Measurements from ENCODE around the gene ASAP2. TPM values are rescaled to one million over a fixed set of nuclear protein-coding genes. Genes with fewer than 3 reads are reported as not detected.

Gene ASAP2
- polyA plus RNA-seq, 1 donor (not counting 4 experiments of a cell fraction or from before 2014, with no cell fraction given), result 54.2 TPM

DNA sequence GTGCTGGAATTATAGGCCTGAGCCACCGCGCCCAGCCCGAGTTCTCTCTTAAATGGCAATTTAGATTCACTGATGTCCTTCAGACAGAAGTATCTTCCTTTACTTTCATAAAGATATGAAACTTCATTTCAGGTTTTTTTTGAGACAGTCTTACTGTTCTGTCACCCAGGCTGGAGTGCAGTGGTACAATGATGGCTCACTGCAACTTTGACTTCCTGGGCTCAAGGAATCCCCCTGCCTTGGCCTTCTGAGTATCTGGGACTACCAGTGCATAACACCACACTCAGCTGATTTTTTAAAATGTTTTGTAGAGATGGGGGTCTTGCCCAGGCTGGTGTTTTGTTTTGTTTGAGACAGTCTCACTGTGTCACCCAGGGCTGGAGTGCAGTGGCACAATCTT, 203.5 kb downstream of the ASAP2 start:
- Histone ChIP-seq H3K79me2 (ENCODE audit: control insufficient read depth, insufficient read depth, low read length) (peaks cover 7% of the 10 kb centered on the region), H3K27ac (ENCODE audit: control insufficient read depth, insufficient read depth, low read length) (no peak overlapping the region), H3K9ac (ENCODE audit: control insufficient read depth, extremely low read depth, insufficient read depth, low read length) (no peak overlapping the region), H3K9me3 (ENCODE audit: control insufficient read depth, low read depth, low read length) (no peaks in the 10 kb centered on the region), H3K4me2 (ENCODE audit: control insufficient read depth, extremely low read depth, insufficient read depth, low read depth, low read length) (no peak overlapping the region), H4K20me1 (ENCODE audit: control insufficient read depth, extremely low read depth, insufficient read depth, low read length) (no peaks in the 10 kb centered on the region), H3K4me3 (ENCODE audit: control insufficient read depth in 2 of 3, extremely low read depth in 1 of 3, insufficient read depth in 2 of 3, low read depth in 1 of 3, low read length in 3 of 3) (no peak overlapping the region), H2AFZ (ENCODE audit: control insufficient read depth, low read length) (no peak overlapping the region), H3K4me1 (ENCODE audit: control insufficient read depth, extremely low read depth, insufficient read depth, low read length) (no peaks in the 10 kb centered on the region), H3K9me1 (ENCODE audit: control insufficient read depth, extremely low read depth, insufficient read depth, low read length) (no peaks in the 10 kb centered on the region), H3K27me3 (ENCODE audit: control insufficient read depth, extremely low read depth, insufficient read depth, low read length) (no peaks in the 10 kb centered on the region), H3K36me3 (ENCODE audit: control insufficient read depth in 2 of 2, extremely low read depth in 1 of 2, insufficient read depth in 2 of 2, low read length in 2 of 2) (peaks cover 14 to 16% of the 10 kb centered on the region in 2 experiments)
- FAIRE-seq (no peak), DNase-seq (ENCODE audit: low read depth, low spot score) (no peak)
- dilution Hi-C loops (cut with MboI; ENCODE audit: extremely low pct_ligation_motif_present, low sequenced_read_pairs), result no loop called here
- no peak for TF ChIP-seq EZH2 (IDR thresholded peaks at IDR 0.05; ENCODE audit: low read length)
- TF ChIP-seq, protein P1, sequence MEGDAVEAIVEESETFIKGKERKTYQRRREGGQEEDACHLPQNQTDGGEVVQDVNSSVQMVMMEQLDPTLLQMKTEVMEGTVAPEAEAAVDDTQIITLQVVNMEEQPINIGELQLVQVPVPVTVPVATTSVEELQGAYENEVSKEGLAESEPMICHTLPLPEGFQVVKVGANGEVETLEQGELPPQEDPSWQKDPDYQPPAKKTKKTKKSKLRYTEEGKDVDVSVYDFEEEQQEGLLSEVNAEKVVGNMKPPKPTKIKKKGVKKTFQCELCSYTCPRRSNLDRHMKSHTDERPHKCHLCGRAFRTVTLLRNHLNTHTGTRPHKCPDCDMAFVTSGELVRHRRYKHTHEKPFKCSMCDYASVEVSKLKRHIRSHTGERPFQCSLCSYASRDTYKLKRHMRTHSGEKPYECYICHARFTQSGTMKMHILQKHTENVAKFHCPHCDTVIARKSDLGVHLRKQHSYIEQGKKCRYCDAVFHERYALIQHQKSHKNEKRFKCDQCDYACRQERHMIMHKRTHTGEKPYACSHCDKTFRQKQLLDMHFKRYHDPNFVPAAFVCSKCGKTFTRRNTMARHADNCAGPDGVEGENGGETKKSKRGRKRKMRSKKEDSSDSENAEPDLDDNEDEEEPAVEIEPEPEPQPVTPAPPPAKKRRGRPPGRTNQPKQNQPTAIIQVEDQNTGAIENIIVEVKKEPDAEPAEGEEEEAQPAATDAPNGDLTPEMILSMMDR (optimal IDR thresholded peaks at IDR 0.05 in 1 of 3, IDR thresholded peaks at IDR 0.05 in 1 of 3, conservative IDR thresholded peaks at IDR 0.05 in 1 of 3; ENCODE audit: extremely low read depth in 1 of 3, insufficient read depth in 2 of 3, low read length in 3 of 3), result no peak

DNA sequence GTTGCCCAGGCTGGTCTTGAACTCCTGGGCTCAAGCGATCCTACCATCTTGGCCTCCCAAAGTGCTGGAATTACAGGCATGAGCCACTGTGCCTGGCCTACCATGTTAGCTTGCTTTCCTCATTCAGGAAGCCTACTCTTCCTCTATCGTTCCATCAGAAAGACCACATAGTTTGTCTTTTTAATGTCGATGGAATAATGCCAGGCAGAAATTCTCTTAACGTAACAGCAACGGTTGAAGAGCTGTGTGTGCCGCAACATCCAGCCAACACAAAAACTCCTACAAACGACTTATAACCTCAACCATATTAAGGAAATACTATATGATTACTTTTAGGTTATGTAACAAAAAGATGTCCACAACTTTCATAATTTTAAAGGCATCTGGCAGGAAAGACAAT, 206.2 kb downstream of the ASAP2 start:
- peaks cover 12% of the 10 kb centered on the region for H3K4me1 ChIP-seq (ENCODE audit: control insufficient read depth, extremely low read depth, insufficient read depth, low read length)
- H3K9ac ChIP-seq (ENCODE audit: control insufficient read depth, extremely low read depth, insufficient read depth, low read length), result no peak overlapping the region
- FAIRE-seq (no peak), DNase-seq (ENCODE audit: low read depth, low spot score) (no peak)
- peaks cover 18% of the 10 kb centered on the region for H3K79me2 ChIP-seq (ENCODE audit: control insufficient read depth, insufficient read depth, low read length)
- no peaks in the 10 kb centered on the region for H3K9me3 ChIP-seq (ENCODE audit: control insufficient read depth, low read depth, low read length)
- no peaks in the 10 kb centered on the region for H4K20me1 ChIP-seq (ENCODE audit: control insufficient read depth, extremely low read depth, insufficient read depth, low read length)
- no peak overlapping the region for H3K27ac ChIP-seq (ENCODE audit: control insufficient read depth, insufficient read depth, low read length)
- no peaks in the 10 kb centered on the region for H3K27me3 ChIP-seq (ENCODE audit: control insufficient read depth, extremely low read depth, insufficient read depth, low read length)
- no peak overlapping the region for H3K4me3 ChIP-seq (ENCODE audit: control insufficient read depth in 2 of 3, extremely low read depth in 1 of 3, insufficient read depth in 2 of 3, low read depth in 1 of 3, low read length in 3 of 3)
- peaks cover 10 to 21% of the 10 kb centered on the region in 2 experiments for H3K36me3 ChIP-seq (ENCODE audit: control insufficient read depth in 2 of 2, extremely low read depth in 1 of 2, insufficient read depth in 2 of 2, low read length in 2 of 2)
- dilution Hi-C loops (cut with MboI; ENCODE audit: extremely low pct_ligation_motif_present, low sequenced_read_pairs), result no loop called here
- H3K4me2 ChIP-seq (ENCODE audit: control insufficient read depth, extremely low read depth, insufficient read depth, low read depth, low read length), result no peak overlapping the region
- H3K9me1 ChIP-seq (ENCODE audit: control insufficient read depth, extremely low read depth, insufficient read depth, low read length), result peaks cover 3% of the 10 kb centered on the region
- no peak for TF ChIP-seq EZH2 (IDR thresholded peaks at IDR 0.05; ENCODE audit: low read length)
- TF ChIP-seq, protein P1 (optimal IDR thresholded peaks at IDR 0.05 in 1 of 3, IDR thresholded peaks at IDR 0.05 in 1 of 3, conservative IDR thresholded peaks at IDR 0.05 in 1 of 3; ENCODE audit: extremely low read depth in 1 of 3, insufficient read depth in 2 of 3, low read length in 3 of 3), result no peak
- no peak overlapping the region for H2AFZ ChIP-seq (ENCODE audit: control insufficient read depth, low read length)
